GM21526 (cell line): ENCODE data around the gene EHD1.
"Not testable (repeated sequence)": the region's sequence is repeated elsewhere in the genome, so short reads cannot be mapped to it uniquely, and the experiment has no call there.

ENCODE experiments used
- ATAC-seq: cut with Tn5 transposase; IDR thresholded peaks from one replicate; pipeline ENCODE4 v1.9.1; 2021; ENCODE audit warnings: moderate library complexity; ENCODE audit not compliant: unreplicated experiment, low FRiP score

EHD1 gene

DNA sequence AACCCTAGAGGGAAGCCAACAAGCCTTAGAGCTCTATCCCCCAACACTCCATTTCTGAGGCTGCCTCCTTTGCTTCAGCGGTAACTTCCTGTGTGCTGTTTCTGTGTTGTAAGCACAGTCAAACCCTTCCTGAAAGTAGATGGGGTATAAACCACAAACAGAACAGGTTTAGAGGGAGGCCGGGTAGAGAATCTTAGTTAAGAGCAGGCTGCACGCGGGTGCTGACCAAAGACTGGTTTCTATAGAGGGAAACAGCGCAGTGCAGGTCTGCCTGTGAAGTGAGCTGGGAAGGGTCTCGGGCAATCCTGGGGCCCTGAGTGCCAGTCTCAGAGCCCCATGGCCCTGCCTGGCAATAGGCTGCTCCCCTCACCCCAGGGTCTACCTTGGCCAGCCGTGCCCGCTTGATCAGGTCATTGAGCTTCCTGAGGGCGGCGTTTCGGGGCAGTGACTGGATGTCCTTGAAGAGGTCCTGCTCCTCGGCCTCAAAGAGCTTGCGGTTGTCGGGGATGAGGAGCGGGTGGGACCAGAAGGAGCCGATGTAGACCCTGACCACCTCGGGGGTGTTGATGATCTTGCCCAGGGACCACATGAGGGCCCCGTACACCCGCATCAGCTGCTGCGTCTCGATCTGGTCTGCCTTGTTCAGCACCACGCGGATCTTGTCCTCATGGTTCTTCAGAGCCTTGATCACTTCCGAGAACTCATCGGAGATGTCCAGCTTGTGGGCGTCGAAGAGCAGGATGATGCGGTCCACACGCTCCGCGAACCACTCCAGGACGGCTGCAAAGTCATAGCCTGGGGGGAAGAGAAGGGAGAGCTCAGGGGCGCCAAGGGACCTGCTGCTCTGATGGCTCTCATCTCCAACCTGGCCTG lies 18.6 kb downstream of the EHD1 start:
- peak; percentile 62 for ATAC-seq

DNA sequence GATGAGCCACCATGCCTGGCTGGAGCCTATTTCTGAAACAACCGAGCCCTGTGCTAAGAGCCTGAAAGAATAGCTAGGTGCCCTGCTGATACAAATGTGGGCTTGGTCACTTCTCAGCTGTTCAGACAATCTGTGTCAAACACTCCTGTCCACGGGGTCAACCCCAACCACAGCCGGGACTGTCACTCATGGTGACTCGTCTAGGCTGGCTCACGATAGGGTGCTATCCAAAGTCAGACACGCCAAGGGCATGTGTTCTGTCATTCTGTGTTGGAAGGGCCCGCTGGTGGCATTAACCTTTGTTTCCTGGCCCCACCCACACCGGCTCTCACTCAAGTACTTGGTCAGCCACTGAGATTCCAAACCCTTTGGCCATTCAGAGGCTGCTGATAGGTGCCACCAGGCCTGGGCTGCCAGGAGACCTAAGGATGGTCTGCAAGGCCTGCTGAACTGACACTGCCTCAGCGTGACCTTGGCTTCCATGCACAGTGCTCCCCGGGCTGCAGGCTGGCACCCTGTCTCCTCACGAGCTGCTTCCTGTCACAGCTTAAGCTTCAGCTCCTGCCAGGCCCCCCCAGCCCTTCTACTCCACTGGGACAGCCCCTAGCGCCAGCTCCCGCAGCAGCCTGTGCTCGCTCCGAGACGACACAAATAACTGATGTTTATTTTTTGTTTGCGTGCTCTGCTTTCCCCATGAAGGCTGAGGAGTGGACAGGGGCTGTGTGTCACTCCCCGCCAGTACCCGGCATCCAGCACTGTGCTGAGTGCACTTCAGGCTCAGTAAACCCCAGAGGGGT lies 19.8 kb downstream of the EHD1 start:
- no peak for ATAC-seq

DNA sequence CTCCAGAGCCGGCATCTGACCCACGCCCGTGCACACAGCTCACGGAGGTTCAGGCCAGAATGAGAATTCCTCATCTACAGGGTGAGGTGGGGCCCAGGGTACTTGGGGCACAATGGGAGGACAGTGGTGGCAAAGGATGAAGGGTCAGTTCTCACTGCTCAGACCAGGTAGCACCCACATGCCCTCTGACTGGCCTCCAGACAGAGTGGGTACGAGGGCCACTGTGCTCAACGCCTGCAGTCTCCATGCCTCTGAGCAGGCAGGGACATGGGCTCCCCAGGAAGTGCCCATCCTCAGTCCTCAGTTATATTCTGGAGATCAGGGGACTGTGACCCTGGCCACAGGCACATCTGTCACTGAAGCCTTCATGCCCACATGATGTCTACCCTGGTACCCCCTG lies 20.9 kb downstream of the EHD1 start:
- no peak for ATAC-seq

DNA sequence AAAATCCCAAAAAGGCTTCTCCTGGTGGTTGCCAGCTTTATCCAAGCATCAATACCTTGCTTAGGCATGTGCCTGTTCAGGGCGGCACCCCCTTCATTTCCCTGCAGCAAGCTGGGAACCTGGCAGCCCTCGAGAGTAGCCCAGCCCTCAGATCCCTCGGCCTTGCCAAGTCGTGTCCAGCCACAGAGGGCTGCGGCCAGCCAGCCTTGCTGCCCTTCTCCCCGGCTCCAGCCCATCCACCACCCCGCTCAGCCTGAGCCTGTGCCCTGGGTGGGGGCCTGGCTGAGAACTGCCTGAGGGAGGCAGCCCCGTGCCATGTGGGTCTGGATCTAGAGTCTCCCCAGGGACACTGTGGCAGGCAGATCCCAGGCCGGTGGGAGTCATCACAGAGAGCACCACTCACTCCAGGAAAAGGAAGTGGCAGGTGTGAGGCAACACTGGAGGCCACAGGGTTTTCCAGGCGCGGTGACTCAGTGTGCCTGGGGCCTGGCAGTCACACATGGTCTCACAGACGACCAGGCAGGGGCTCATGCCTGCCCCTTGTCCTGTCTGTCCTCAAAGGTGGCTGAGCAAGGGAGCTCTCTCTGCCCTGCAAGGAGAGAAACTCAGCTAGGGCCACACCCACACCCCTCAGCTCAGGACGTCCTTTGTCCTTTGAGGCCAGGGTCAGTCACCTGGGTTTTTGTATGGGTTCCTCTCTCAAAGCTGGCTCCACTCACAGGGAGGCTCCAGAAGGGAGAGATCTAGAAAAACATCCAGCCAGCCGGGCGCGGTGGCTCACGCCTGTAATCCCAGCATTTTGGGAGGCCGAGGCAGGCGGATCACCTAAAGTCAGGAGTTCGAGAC lies 21.8 kb downstream of the EHD1 start:
- no peak for ATAC-seq

DNA sequence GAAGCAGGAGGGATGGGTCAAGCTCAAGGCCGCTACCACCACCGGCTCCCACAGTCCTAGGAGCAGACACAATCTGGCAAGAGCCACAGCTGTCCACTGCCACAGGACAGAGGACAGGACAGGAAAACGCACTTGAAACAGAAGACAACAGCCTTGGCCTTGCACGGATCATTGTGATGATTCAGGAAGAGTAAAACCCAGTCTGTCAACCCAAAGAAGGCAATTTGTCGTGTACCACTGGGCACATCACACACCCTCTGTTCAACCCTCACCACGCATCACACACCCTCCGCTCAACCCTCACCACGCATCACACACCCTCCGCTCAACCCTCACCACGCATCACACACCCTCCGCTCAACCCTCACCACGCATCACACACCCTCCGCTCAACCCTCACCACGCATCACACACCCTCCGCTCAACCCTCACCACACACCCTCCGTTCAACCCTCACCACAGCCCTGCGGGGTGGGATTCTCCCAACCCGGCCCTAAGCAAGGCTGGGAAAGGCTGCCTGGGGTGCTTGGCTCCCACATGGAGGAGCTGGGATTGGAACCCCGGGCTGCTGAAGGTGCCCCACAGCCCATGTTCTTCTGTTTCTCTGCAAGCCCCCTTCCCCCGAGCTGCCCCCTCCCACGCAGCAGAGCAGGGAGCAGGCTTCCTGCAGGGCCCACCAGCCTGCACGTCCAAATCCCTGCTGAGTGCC lies 22.7 kb downstream of the EHD1 start:
- ATAC-seq: no peak

DNA sequence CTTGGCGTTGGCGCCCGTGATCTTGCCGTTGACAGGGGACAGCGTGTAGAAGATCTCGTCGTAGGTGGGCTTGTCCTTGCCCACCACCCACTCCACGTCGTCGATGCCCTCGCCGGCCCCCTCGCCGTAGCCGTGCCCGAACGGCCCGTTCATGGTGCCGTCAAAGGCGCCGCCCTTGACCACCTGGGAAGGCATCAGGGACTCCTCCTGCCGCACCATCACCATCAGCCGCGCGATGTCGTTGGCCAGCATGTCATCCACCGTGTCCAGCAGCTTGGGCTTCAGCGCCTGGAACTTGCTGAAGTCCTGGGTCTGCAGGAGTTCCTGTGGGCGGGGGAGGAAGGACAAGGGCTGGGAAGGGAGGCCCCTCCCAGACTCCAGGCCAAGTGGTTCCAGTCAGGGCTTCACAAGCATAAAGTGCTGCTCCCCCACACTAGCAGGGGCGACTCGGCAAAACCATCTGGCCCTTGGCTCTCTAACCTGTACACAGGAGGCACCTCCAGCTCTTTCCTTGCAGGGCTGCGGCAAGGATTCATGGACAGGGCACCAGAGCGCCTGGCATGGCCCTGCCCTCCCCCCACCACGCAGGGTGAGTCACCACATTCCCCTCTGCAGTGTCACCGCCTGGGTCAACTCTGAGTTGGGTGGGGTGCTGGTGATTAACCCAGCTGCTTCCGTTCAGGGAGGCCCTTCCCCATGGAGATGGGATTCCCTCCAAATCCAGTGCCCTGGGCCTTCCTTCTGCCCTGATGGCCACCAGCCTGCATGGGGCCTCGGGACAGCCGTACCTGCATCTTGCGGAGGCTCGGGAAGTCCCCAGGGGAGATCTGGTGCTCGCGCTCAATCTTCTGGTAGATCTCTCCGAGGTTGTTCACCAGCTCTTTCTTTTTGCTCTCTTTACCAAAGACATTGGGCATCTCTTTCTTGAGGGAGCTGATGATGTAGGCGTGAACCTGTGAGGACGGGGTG lies 23.6 kb downstream of the EHD1 start:
- no peak for ATAC-seq

DNA sequence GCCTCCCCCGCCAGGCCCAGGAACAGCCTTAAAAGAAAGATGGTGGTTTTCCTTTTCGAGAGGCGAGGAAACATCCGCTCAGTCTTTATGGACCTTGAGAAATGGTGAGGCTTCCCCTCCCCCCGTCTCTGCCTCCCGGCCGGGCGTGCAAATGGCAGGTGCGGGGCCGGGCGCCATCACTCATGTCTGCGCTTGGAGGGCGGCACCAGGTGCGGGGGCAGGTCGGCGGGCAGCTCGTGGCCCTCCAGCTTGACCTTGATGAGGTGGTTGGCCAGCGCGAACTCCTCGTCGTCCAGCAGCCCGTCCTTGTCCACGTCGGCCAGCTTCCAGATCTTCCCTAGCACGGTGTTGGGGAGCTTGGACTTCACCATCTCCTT lies 24.3 kb downstream of the EHD1 start:
- ATAC-seq: no peak

DNA sequence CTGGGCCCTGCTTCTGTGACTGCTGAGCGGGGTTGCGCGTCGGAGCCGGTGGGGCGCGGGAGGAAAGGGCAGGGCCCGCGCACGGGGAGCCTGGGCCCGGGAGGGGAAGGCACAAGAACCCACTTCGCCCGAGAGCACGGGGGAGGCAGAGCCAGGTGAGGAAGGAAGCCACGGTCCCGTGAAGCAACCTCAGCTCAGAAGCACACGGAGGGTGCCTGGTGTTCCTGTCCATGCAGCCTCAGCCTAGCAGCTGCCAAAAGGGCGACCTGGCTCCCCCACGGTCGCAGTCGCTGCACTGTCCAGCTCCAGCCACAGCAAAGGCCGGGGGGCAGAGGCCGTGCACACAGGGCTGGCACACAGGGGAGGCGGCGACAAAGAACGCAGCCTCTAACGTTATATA lies 24.7 kb downstream of the EHD1 start:
- no peak for ATAC-seq

DNA sequence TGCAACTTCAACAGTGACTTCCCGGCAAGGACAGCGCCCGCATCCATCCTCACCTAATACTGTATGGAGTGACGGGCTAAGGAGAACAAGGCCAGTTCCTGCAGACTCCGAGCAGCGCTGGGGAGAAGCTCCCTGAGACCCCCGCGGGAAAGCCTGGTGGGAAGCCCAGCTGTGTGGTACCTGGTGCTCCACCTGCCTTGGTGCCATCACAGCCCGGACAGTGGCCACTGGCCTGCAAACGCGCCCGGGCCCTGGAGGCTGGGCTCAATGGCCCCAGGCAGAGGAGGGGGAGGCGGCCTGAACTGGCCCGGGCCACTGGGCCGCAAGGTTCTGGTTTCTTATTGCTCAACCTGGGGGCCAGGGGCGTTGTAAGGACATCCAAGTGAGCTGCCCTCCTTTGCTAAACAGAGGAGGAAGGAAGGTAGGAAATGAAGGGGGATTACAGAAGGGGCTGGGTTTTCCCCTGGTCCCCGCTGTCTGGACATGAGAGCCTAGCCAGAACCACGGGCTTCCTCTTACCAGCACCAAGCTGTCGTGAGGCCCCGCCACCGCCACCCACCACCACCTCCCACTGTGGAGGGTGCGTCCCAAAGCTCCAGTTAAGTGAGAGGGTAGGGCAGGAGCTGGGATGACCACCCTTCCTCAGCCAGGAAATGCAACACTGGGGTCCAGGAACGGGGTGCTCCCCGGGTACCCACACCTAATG lies 25.5 kb downstream of the EHD1 start:
- ATAC-seq: no peak

DNA sequence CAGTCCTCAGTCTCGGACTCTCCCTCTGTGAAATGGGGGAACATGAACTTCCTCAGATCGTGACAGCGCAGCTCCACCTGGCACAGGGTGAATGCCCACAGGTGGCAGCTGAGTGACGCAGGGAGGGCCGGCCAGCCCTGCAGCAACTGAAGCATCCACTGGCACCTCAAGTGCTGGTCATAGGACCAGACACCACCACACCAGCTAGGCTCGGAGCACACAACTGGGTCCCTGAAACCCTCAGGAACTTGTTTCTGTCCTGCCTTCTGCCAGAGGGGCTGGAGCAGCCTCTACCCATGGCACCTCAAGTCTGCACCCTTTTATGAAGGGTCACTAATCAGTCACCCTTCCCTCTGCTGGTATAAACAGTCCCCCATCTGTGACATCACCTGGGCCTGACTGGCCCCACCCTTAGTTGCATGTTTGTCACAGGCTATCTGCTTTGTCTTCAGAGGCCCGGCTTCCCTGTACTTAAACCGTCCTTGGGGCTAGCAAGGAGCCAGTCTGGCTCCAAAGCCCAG lies 26.5 kb downstream of the EHD1 start:
- peak; percentile 8 for ATAC-seq

DNA sequence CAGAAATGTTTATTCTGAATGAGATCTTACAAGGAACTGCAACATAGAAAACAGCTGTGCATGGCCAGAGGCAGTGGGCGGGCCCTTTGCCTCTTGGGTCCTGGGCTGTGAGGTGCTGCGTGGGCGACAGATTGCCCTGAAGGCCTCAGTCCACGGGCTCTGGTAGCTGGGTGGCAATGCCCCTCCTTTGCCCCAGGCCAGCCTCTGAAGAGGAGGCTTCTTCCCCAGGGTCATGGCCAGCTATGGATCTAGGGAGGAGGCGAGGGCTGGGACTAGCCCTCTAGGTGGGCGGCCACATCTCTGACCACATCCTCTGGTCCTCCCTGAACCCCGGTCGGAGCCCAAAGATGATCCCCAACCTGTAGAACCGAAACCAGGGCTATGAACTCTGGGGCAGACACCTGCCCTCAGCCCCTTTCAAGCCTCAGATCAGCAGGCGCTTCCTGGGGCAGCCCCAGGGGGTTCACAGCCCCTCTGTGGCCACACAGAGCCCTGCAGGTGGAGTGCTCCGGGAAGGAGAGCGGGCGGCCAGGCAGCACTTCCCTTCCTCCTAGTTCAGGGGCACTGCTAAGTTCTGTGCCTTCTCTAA lies 27.3 kb downstream of the EHD1 start:
- ATAC-seq: peak; percentile 40

DNA sequence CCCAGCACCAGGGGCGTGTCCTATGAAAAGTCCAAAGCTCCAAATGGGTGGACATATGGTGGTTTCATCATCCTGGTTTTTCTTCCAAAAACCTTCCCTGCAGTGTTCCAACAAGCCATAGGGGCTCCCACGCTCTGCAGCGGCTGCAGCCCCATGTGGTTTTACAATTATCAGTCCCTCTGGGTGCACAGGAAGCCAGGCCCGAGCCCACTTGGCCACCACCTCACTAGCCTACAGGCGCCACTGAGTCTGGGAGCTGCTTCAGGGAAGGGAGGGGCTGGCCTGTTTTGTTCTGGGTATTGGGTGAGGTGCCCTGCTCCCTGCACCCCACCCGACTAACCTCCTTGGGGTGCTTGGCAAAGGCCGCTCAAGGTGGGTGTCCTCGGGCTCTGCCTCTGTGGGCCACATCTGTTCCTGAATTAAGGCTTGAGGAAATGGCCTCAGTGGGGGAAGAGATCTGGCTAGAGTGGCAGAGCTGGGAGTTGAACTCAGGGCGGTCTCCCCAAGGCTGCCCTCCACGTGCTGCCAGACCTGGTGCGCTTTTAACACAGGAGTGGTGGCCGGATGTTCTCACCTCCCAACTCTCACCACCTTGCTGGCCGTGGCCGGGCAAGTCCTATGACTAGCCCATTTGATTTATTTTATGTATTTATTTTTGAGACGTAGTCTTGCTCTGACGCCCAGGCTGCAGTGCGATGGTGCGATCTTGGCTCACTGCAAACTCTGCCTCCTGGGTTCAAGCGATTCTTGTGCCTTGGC lies 28.6 kb downstream of the EHD1 start:
- ATAC-seq: no peak

DNA sequence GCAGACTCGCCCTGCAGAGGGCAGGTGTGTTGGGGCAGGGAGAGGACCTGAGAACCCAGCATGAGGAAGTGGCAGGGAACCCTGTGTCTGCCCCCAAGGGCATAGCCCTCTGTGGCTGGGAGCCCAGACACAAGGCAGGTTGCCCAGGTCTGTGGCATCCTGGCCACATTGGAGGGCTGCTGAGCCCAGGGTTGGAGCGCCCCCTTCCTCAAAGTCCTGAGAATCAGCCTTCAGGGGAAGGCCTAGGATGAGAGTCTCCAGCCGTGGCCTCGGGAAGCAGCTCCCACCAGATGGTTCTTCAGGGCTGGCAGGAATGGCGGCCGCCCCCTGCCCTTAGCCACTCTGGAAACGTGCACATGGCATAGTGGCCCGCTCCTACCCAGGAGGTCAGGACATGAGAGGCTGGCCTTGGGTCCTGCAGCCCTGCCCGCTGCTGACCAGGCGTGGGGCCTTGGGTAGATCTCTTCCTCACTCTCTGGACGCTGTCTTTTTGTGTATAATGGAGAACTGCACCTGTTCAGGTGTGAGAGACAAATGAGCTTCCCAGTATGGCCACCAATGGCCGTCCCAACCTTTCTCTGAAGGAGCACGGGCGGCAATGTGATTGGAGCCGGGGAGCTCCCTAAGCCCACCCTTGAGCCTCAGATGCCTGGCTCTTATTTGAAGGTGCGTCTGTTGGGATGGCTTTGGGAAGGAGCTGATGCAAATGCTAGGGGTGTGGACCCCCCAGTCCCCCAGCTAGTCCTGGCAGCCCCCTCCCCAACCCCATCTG lies 29.4 kb downstream of the EHD1 start:
- no peak for ATAC-seq

DNA sequence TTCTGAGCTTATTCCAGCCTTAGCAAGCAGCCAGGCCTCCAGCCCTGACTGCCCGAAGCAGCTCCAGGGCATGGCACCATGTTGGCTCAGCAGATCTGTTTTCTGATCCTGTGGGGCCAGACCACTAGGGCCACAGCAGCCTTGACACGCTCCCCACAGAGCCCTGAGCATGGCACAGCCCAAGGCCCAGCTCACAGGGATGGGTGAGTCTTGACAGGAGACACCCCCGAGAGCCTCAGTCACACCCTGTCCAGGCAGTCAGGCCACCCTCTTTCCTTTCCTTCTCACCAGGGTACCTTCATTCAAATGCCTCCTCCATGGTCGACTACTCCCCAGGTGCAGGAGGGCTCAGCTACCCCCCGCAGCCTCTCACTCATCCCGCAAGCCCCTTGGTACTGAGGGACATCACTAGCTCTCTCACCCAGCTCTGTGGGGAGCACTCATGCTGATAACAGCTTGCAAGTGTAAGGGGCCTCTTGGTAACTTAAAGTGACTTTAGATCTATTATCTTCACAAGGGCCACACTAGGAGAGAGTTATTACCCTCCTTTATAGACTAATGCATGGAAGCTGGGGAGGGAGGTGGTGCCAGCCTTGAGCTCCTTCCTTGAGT lies 30.1 kb downstream of the EHD1 start:
- ATAC-seq: no peak

DNA sequence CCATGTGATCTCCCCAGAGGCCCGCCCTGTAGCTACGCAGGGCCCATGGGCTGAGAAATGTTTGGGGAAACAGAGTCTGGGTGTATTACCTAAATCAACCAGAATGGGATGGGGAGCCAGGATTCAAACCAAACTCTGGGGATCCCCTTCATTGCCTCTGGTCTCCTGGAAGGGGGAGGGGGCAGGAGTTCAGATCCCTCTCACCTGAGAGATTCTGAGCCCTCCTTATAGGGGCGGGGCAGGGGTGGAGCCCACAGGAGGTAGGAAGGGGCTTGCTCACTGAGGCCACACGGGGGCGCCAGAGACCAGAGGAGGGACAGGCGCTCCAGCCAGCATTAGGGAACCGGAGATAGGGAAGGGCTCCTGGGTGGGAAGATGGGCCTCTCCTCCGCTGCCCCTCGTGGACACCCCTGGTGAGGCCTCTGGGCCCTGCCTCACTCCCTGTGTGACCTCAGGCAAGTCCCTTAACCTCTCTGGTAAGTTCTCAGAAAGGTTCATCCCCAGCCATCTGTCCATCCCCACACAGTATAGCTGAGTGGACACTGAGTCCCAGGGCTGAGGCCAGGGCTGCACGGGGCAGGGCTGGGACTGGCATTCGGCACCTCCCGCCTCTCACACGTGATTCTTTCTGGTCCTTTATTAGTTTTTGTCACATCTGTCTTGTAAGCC lies 31.3 kb downstream of the EHD1 start:
- ATAC-seq: no peak

DNA sequence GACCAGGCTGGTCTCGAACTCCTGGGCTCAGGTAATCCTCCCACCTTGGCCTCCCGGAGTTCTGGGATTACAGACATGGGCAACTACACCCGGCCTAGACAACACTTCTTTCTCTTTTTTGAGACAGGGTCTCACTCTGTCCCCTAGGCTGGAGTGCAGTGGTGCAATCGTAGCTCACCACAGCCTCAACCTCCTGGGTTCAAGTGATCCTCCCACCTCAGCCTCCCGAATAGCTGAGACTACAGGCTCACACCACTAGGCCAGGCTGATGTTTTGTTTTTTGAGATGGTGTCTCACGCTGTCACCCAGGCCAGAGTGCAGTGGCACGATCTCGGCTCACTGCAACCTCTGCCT lies 32.7 kb downstream of the EHD1 start:
- not testable (repeated sequence) for ATAC-seq
